GM21515 (cell line): Measurements from ENCODE around the gene COL5A1.
"Not testable (repeated sequence)": the region's sequence is repeated elsewhere in the genome, so short reads cannot be mapped to it uniquely, and the experiment has no call there.

ENCODE experiments used
- ATAC-seq: cut with Tn5 transposase; IDR thresholded peaks from one replicate; pipeline ENCODE4 v1.9.1; 2021; ENCODE audit not compliant: unreplicated experiment

Gene COL5A1

DNA sequence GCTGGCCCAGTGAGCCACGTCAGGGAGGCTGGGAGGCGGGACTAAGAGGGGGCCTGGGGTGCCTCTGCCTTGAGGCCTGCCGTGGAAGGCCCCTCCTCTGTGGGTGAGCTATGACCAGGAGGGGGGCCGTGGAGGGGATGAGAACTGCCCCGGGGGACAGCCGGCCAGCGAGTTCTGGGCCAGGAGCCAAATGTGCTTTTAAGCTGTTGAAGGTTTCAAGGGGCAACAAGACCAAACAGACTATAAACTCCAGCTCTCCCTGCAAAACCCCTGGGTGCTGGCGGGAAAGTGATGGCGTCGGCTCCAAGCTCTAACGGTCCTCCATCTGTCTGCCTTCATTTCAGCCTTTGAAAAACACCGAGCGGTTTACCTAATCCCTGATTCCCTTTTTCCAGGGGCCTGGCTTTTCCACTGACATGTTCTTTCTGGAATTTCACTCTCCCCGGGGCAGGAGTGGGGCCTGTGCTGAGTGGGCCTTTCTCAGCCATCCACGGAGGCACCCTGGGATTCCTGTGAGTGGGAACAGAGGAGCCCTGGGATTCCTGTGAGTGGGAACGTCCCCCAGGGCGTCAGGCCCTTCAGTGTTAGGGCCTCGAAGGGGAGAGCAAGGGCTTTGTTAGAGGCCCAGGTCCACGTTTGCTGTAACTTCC is 65.6 kb downstream of the COL5A1 start:
- ATAC-seq, result no peak

DNA sequence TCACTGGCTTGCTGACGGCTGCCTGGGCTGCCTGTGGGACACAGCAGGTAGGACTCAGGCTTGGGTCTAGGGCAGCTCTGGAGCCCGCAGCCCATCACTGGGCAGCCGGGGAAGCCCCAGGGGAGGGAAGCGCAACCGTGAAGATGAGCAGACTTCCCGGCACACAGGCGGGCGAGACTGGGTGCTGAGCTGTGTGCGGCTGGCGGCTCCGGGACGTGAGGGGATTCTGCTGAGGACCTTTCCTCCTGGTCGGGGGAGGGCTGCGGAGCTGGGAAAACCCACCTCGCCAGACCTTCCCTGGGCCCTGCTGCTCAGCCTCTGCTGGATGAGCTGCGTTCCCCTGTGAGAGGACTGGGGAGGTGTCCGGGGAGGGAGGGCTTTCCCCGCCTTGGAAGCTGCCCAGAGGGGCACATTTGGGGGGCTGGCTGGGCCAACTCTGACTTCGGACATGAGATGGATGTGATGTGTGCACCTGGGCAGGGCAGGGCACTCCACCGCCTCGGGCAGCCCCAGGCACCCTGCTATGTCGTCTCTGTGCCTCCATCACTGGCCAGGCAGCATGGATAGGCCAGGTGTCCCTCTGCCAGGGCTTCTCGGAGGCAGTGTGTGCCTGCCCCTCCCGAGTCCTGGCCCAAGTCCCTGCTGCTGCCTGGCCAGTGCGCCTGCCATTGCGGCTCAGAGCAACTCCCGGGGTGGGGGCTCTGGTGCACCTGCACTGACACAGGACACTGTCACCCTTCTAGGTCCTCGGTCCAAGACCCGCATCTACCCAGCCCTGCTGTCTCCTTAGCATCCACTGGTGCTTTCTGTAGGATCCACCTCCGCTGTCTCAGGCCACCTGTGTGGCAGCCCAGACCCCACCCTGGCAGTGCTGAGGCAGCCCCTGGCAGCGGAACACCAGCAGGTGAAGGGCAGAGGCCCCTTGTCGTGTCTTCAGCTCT is 66.4 kb downstream of the COL5A1 start:
- no peak for ATAC-seq

DNA sequence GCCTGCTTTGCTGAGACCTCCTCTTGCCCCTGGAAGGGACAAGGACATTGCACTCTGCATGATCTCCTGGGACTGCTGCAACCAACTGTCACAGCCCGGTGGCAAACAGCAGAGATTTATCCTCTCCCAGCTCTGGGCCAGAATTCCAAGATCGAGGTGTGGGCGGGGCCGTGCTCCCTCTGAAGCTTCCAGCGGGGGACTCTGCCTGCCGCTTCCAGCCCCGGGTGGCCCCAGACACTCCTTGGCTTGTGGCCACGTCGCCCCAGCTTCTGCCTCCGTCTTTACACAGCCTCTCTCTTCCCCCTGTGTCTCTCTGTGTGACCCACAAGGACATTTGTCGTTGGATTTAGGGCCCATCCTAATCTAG is 67.1 kb downstream of the COL5A1 start:
- no peak for ATAC-seq

DNA sequence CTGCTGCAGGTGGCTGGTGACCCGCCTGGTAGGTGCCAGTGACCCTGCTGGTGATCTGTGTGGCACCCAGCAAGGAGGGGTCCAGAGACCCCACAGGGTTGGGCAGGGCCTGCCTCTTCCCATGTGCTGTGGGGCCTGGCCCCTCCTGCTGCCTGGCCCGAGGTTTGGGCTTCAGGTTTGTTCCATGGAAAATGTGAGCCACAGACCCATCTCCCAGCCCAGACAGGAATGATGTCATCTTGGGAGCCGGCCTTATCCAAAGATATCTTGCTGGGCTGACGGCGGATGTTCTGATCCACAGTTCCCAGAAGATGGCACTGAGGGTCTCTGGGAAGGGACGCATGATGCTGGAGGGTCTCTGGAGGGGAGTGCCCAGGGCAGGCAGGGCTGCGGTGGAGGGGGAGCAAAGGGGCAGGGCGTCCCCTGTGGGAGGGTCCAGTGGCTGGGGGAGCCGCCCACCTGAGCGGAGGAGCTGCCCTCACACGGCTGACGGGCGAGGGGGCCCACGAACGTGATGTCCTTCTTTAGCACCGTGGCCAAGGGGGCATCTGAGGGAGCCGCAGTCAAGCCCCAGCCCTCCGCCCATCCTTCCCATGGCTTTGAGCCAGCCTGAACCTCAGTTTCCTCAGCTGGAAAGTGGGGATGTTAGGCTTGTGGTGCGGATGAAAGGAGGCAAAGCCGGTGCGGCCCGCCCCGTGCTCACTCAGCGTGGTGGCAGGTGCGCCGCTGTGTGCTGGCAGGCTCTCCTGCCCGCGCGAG is 68.1 kb downstream of the COL5A1 start:
- ATAC-seq, result no peak

DNA sequence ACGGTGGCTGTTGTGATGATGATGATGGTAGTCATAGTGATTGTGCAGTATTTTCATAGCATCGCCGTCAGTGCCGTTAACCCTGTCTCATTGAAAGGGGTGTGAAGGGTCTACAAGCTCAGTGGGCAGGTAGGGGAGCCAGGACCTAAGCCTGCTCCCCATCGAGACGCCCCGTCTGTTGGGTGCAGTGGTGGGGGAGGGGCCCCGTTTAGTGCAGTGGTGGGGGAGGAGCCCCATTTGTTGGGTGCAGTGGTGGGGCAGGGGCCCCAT is 68.6 kb downstream of the COL5A1 start:
- no peak for ATAC-seq

DNA sequence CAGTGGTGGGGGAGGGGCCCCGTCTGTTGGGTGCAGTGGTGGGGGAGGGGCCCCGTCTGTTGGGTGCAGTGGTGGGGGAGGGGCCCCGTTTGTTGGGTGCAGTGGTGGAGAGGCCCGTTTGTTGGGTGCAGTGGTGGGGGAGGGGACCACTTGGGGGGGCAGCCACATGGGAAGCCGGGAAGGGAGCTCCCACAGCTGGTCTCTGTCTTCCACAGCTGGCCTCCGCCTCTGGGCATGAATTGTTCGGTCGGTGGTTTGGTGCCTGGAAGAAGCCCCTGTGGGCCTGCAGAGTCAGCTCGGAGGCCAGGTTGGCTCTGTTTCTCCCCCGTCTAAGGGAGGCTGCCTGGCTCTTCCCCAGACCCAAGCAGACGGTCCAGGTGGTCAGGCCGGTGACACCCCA is 69.3 kb downstream of the COL5A1 start:
- ATAC-seq, result no peak

DNA sequence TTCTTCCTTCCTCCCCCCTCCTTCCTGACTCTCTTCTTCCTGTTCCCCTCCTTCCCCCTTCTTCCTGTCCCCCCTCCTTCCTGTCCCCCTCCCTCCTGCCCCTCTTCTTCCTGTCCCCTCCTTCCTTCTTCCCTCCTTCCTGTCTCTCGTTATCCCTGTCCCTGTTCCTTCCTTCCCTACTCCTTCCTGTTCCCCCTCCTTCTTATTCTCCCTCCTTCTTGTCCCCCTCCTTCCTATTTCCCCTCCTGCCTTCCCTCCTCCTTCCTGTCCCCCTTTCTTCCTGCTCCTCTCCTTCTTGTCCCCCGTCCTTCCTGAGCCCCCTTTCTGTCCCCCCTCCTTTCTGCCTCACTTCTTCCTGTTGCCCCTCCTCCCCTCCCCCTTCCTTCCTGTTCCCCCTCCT is 70.6 kb downstream of the COL5A1 start:
- no peak for ATAC-seq

DNA sequence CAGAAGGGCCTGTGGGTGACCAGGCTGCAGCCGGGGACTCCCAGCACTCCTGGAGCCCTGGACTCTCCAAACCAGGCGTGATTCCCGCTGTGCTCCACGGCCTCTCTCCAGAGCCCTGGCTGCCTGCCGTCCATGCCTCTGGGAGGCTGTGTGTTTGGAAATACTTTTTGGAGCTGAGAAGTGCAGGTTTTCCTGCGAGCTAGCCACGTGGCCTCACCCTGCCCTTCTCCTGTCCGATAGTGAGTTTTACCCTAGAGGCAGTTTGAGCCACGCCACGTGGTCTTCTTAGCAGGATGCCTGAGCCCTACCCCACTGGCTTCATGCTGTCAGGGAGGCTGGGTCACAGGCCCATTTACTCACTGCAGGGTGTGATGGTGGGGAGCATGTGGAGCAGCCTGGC is 71.3 kb downstream of the COL5A1 start:
- no peak for ATAC-seq

DNA sequence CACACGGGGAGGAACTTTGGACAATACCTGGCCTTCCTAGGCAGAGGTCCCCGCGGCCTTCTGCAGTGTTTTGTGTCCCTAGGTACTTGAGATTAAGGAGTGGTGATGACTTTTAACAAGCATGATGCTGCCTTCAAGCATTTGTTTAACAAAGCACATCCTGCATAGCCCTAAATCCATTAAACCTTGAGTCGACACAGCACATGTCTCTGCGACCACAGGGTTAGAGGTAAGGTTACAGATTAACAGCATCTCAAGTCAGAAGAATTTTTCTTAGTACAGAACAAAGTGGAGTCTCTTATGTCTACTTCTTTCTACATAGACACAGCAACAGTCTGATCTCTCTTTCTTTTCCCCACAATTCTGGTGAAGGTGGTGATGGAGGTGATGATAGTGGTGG is 73.9 kb downstream of the COL5A1 start:
- ATAC-seq, result not testable (repeated sequence)

DNA sequence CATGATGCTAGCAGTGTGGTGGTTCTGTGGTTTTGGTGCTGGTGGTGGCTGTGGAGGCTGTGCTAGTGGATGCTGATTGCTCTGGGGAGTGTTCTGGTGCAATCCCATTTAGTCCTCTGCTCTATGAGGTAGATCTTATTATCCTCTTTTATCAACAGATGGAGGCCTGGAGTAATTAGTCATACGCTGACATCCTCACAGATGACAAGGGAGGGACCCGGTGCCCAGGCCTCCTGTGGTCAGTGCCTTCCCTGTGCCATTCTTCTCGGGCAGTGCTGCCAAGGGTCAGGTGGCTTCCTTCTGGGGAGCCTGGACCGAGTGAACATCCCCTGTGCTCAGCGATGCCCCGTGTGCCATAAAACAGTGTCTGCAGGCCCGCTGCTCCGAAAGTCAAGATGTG is 74.5 kb downstream of the COL5A1 start:
- no peak for ATAC-seq

DNA sequence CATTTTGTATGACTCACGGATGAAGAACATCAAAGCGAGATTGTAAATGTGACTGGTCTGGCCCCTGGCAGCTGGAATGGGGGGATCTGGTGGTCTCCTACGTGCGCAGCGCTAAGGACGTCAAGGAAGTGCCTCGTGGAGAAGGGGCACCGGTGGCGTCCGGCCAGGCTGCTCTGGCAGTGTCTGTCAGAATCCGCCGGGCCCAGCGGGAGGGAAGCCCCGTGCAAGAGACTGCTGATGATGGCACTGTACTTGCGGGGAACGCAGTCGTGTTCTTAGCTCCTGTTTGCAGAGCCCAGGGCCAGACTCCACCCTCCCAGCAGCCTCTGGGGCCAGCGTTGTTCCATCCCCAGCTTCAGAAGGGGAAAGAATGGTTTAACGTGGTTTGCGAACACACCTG is 75.5 kb downstream of the COL5A1 start:
- ATAC-seq, result no peak

DNA sequence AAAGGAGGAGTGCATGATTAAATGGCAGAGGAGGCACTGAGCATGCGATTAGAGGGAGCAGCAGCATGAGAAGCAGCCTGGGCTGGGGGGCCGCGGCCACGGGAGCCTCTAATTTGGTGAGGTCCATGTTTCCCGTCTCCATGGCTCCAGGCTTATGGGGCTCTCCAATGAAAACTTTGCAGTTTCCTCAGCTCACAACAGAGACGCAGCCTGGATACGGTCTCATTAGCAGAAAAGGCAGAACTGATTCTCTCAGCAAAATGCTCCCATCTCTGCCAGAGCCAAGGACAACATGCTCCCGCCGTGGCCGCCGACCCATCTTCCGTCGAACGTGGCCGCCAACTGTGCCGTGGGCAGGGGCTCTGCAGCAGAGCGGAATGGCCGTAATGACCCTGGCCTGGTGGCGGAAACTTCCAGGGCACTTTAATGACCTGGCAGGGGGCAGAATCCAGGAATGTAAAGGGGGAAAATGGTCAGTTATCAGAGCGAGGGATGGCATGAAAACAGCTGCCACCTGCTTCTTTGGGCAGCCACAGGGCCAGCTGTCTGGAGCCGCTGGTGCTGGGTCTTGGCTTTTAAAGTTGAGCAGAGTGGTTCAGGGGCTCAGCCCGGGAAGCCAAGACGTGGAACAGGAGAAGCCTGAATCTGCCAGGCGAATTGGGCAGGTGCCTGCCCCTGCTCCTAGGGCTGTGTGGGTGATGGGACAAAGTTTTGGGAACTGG is 76.5 kb downstream of the COL5A1 start:
- ATAC-seq, result no peak

DNA sequence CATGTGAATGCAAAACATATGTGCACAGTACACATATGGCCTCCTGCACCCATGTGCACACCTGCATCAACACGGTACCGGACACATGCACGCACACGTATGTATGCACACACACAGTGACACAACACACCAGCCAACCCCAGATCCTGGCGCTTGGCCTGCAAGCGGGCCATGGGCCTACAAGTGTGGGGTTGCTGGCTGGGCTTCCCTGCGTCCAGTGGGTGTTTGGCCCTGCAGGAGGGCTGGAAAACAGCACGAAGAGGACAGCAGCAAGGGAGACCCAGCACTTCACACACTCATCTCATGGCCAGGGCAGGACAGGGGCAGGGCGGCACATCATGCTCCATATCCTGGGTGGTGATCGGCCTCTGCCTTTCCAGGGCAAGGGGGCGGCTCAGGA is 77.7 kb downstream of the COL5A1 start:
- ATAC-seq, result no peak

DNA sequence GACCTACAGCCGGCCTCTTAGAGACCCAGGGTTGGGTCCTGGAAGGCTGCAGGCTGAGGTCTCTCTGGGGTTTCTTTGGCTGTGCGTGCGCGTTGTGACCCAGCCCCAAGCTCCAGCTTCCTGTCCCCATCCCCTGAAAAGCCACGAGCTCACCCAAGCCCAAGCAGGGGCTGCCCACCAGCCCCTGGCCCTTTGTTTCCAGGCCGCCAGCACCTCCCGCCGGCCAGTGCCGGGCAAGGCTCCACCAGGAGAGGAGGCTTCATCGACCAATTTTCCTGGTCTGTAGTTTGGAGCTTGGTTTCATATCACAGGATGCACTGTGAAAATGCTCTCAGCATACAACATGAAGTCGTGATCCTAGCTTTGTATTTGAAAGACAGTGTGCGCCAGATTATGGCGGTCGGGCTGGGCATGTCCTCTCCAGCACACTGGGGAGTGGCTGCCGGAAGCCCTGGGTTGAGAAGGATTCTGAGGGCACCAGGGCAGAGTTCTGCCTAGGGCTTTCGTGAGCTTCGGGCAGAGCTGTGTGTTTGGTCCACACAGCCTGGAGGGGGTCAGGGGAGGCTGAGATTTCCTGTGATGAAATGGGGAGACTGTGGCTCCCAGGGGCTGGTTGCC is 78.6 kb downstream of the COL5A1 start:
- no peak for ATAC-seq

DNA sequence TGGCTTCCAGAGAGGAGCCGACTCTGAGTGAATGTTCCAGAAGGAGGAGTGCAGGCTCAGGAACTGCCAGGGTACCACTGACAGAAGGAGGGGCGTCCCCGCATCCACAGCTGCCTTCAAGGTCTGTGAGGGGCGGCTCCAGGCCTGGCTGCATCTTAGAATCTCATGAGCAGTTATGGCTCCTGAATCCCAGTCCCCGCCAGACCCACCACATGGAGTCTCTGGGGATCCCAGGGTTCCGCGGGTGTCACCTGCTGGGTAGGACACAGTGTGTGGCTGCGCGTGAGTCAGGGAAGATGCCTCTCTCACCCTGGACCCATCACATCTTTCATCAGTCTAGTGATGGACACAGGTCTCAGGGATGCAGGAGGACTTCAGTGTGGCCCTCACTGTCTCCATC is 79.2 kb downstream of the COL5A1 start:
- ATAC-seq, result no peak

DNA sequence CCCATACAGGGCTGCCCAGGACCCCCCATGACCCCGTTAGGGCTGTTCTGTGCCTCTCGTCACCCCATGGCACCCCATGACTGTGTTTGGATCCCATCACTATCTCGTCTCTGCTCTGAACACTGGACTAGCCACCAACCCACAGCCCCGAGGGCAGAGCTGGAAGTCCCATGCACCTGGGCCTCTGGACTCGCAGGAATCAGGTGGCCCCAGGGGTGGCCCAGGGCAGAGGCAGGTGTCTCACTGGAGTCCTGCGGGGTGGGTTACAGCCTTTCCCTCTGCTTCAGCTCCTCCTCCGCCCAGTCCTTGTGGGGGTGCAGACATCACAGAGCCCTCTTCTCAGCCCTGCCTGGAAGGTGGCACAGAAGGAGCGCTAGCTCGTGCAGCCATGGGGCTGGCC is 79.7 kb downstream of the COL5A1 start:
- no peak for ATAC-seq

DNA sequence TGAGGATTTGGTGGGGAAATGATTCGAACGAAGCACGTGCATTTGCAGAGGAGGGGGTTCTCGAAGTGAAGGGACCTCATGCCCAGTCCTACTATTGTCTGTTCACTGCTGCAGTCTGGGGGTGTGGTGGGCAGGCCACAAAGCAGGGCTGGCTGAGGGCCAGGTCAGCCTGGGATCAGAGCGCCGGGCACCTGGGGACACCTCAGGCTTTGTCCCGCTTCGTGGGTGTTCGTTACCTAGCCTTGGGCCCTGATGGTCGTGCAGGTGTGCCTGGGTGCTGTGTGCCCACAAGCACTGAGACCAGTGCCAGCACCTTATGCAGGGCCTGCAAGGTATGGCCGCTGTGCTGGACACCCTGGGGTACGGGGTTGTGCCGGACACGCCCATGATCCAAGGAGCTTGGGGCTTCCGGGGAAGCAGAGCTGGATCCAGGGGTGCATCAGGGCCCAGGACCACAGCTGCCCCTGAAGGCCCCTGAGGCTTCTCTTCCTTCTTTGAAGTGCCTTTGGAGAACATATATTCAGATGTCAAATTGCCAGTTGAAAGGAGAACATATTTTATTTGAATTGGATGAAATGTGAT is 80.6 kb downstream of the COL5A1 start:
- ATAC-seq, result no peak

DNA sequence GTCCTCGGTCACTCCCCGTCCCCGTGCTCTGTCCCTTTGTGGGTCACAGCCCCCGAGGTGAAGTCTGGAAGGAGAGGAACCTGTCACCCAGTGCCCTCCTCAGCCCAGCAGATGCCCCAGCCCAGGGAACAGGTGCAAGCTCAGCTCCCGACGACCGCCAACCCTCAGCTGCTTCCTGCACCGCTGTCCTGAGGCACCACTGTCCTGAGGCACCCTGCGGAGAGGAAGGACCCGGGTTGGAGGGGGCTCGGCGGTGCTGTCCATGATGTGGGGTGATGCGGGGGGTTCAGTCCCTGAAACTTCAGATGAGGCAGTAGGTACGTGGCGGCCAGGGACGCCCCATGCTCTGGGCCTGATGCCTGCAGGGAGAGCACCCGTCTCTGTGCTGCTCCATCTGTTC is 81.4 kb downstream of the COL5A1 start:
- ATAC-seq, result no peak

DNA sequence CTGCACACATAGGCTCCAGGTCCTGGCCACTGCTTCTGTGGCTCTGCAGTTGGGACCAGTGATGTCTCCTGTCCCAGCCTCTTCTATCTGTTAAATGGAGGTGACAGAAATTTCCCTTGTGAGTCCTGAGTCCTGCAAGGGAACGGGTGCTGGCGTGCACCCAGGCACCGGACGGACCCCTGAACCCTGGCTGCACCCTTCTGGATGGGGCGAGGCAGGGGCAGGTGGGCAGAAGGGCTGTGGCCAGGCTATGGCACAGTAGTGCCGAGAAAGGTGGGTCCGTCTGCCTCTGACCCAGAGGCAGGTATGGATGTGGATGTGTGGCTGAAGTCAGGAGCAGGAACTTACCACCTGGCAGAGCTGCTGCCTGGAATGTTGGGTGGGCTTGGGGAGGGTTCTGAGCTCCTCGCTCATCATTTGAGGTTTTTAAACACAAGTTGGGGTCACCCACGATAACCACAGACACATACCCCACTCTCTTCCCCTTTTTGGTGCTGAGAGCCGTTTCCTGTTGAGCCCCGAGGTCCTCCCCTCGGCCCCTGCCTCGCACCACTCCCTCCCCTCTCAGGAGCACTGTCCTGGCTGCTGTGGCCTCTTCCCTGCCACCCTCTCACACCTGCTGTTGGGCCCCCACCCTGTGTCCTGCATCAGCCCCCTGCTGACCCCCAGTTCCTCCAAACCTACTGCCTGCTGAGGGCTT is 82.0 kb downstream of the COL5A1 start:
- no peak for ATAC-seq
